ENCODE results near the gene INHBB.
"Not testable (repeated sequence)": the region's sequence is repeated elsewhere in the genome, so short reads cannot be mapped to it uniquely, and the experiment has no call there.

INHBB gene

GRCh38 chr2:120383631-120384340 lies 37.9 kb downstream of the INHBB start:
- DNase-seq: no peak

- DNase-seq: no peak
Measured at GRCh38 chr2:120384486-120385354, 38.8 kb downstream of the INHBB start.

DNA sequence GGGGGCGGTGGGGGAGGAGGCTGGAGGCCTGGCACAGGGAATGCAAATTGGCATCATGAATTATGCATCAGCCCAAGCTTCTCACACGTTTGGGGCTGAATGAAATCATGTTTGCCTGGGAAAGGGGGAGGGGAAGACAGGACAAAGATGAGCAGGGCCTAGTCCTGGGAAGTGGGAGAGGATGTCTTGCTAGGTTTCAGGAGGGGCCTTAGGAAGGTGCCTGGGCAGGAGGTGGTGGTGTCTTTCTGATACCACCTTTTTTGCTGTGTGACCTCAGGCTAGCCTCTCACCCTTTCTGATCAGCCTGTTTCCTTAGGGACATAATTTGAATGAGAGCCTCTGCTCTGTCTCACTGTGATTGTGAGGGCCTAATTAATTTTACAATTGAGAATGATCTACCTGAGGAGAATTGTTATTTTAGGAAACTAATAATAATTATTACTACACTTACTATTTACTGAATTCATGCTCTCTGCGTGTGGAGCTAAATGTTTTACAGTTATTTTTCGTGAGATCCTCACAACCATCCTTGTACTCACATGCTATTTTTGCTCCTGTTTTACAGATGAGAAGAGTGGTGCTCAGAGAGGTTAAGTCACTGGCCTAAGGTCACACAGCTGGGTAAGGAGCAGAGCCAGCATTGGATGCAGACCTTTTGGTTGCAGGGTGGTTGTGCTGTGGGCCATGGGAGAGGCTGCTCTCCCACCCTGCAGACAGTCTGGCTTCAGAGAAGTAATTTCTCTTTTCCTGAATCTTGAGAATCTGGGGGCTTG lies 39.6 kb downstream of the INHBB start:
- no peak for DNase-seq

- DNase-seq: no peak
Measured at GRCh38 chr2:120388222-120389035, 42.5 kb downstream of the INHBB start.

DNA sequence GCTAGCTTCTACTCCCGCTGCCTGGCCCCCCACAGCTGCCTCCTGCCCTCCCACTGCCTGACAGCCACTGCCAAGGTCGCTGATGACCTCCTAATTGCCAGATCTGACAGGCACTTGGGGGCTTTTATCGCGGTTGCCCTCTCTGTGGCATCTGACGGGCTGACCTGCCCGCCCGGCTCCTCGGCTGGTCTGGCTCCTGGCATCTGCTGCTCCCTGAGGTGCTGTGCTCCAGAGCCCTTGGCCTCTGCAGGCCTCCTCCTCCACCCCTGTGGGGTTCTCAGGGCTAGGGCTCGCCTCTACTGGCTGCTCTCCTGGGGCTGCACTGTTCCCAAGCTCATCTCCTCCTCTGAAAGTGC lies 43.1 kb downstream of the INHBB start:
- DNase-seq: no peak

DNA sequence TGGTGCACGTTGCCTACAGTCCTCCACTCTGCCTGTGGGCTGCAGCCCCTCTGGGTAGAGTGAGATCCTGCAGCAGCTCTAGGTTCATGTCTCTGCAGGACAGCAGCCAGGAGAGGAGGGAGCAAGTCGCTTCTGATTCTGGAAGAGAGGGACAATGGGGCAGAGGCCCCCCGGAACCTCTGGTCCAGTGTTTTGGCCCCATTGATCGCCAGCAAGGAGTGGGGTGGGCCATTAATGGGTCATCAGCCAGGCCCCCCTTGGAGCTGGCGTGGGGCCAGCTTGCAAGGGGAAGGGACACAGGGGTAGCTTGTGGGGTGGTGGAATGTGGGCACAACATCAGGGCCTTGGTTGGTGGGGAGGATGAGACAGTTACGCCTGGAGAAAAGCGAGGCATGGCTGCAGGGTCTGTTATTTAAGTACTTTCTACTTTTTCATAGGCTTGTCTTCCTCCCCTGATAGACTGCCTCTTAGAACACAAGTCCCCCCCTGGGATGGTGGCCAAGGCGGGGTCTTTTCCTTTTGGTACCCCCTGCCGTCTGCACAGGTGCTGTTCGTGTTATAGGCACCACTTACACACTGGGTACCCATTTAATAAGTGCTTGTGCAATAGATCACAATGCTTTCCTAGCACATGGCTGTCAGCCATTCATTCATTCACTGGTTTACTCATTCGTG lies 44.6 kb downstream of the INHBB start:
- DNase-seq: no peak

DNA sequence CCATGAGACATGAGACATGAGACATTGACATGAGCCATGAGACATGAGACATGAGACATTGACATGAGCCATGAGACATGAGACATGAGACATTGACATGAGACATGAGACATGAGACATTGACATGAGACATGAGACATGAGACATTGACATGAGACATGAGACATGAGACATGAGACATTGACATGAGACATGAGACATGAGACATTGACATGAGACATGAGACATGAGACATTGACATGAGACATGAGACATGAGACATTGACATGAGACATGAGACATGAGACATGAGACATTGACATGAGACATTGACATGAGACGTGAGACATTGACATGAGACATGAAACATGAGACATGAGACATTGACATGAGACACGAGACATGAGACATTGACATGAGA lies 45.4 kb downstream of the INHBB start:
- not testable (repeated sequence) for DNase-seq

DNA sequence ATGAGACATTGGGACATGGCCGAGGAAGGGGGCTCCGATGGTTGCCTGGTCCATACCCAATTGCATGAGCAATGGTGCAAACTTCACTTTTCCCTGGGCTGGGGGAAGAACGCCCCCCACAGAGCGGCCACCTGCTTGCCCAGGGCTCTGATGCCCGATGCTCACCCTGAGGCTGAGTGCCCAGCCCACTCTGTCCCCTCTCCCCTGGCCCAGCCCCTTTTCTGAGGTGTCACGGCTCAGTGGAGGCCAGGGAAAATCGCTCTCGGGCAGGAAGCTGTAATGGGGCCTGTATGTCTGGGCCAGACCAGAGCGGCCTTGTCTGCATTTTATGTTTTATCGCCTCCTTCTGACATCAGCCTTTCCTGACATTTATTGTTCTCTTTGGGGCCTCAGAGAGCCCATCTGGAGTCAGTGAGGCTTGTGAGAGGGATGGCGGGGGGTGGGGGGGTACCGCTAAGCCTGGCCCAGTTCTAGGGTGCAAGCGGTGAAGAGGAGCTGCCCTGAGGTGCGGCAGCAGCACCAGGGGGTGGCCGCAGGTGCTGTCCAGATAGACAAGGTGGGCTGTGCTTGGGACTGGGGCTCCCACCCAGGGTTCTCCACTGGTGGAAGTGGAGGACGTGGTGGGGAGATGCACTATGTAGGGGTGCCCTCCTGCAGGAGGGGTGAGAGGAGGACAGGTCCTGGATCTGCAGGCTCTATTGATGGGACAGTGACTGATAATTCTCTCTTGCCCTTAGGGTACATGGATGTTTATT lies 46.2 kb downstream of the INHBB start:
- DNase-seq: no peak

DNA sequence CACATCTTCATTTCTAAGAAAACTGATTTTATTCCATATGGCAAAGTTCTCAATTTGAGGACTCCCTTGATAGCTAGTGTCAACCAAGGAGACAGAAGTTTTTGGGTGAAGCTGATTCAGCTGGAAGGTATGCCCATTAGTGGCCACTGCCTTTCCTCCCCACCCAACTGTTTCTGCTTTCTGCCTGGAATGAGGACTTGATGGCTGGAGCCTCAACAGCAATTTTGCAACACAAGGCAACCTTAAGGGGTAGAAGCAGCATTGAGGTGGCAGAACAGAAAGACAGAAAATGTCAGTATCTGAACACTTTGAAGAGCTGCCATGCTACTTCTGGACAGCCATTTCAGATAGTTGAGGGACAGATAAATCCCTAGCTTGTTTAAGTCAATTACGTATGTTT lies 47.0 kb downstream of the INHBB start:
- DNase-seq: no peak

- no peak for DNase-seq
Measured at GRCh38 chr2:120393456-120393855, 47.5 kb downstream of the INHBB start.

DNA sequence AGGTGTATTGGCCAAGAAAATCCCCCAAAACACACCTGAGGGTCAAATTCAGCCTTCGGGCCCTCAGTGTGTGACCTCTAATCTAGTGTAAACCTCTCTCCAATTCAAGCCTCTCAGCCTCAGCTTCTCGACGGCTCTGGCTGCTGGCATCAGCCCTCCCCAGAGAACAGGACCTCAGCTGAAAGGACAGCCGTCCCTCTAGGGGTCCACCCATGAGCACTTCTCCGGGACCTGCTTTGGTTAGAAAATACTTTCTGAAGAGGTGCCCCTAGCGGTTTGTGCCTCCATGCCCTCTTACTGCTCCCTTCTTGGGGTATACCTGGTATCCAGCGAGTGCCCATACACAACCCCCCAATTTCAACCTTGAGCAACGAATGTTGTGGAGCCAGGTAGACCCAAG lies 48.8 kb downstream of the INHBB start:
- DNase-seq: no peak

DNA sequence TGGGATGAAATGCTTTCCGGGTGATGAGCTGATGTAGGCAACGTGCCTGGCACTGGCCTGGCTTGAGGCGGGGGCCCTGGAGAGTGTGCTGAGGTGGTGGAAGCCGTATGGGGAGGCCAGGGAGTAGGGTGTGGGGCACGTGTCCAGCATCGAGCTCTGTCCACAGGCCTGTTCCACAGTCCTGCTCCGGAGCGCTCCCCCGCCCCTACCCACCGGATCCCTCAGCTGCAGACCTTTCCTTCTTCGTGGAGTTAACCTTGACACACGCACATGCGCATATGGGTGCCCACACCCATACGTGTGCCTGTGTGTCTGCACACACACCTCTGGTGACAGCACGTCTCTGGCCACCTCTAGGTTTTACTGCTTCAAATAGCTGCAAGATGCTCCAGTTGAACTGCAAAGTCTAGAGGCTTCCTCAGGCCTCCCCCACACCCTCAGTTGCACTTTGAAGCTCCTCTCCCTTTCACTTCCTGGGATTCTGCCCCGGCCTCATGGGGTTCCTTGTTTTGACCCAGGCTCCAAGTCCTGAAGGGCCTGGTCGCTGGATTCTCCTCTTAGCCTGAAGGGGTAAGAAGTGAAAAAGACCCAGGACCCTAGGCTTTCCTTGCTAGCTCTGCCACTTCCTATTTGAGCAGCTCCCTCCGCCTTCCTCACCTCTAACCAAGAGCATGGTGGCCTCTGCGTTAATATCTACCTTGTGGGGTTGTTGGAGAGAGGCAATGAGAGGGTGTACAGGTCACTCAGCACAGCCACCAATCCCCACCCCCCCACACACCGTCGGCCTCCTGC lies 49.5 kb downstream of the INHBB start:
- DNase-seq: no peak

GRCh38 chr2:120396013-120396860 lies 50.3 kb downstream of the INHBB start:
- no peak for DNase-seq

- DNase-seq: no peak
Measured at GRCh38 chr2:120396861-120397811, 51.2 kb downstream of the INHBB start.

DNA sequence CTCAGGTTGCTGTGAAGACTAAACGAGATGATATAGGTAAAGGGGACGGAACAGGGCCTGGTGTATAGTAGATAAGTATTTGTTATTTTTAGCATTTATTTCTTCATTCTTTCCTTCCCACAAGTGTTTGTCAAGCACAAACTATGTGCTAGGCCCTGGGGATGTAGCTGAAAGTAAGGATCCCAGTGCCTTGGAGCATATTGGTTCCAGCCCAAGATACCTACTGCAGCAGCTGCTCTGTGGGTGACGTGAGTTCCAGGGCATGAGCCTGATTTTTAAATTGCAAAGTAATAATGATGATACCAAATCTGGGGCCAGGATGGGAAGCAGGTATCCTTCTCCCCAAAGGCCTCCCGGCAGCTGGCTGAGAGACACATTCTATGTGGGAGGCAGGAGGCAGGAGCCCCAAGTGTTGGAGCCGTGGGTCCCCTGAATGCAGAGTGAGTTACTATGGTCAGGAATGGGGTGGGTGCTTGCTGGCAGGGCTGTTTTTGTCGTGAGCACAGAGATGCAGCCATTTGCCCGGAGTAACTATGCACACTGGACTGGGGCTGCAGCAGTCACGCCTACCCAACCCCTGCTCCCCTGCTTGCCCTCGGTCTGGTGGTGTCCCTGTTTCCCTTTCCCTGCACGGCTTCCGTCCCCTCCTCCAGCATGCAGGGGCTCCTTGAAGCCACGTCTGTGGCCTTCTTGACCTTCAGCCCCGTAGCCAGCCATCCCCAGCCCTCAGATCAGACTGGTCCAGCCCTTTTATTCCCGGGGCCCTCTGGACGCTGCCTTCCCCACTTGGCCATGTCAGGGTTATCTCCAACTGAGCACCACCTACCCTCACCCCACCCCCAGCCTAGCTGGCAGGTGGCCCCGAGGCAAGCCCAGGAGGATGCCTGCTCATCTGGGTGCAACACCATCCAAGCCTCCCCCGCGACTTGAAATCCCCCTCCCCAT lies 52.4 kb downstream of the INHBB start:
- DNase-seq: no peak

DNA sequence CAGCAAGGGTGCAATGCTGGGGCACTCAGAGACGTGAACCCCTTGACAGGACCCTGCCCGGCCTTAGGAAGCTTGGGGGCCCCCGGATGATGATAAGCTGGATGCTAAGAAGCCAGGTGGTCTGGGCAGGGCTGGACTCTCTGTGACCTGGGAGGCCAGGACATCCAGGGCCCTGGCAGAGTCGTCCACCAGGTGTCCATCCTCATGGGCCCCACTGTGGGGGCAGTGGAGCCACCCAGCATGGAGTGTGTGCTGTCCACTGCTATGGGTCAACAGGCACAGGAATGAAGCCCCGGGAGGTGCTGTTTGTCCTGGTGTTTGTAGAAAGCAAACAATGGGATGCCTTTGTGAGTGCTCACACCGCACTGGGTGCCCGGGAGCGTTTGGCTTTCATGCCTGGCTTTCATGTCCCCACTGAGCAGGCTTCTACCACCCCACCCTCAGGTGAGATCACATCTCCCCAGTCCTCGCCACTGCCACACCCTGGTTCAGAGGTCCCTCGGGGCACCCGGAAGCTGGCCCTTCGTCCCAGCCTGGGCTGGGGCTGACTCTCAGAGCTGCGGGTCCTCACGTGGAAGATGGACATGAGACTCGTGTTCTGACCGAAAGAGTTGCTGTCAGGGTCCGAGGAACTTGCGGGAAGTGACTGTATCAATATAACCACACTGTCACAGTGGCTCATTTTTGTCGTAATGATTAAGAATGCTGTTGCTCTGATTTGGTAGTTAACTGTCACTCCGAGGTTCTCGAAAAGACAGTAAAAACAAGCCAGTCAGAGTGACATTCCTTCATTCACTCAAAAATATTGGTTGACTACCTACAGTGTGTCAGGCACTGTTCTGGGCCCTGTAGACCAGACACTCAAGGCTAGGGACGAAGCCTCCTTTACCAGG lies 53.3 kb downstream of the INHBB start:
- DNase-seq: no peak

Data from activated CD4-positive, alpha-beta T cell treated with anti-CD3 and anti-CD28 coated beads, Interleukin-2, amount 50 U/mL, for 1 hour (primary cell).